Fibroblast of lung (primary cell): ENCODE measurements around the gene MAP4K4.

Experiments used
- EZH2 ChIP-seq: IDR thresholded peaks from 2 replicates; pipeline ENCODE4 v1.5.1; 2012; ENCODE audit warnings: low read length, control low read depth, mild to moderate bottlenecking; ENCODE audit errors: missing control alignments
- TF ChIP-seq, protein P1 (sequence below), 2 donors: IDR thresholded peaks in 1 of 2; conservative IDR thresholded peaks in 1 of 2; 1 replicate in 1 of 2; 2 replicates in 1 of 2; pipeline ENCODE4 v1.5.1; 2011 to 2012; ENCODE audit warnings: low read length in 2 of 2, control low read depth in 1 of 2, inconsistent platforms in 1 of 2, low read depth in 1 of 2, mild to moderate bottlenecking in 1 of 2

GRCh38 chr2:101788565-101788964 is 91.1 kb downstream of the MAP4K4 start:
- TF ChIP-seq, protein P1, sequence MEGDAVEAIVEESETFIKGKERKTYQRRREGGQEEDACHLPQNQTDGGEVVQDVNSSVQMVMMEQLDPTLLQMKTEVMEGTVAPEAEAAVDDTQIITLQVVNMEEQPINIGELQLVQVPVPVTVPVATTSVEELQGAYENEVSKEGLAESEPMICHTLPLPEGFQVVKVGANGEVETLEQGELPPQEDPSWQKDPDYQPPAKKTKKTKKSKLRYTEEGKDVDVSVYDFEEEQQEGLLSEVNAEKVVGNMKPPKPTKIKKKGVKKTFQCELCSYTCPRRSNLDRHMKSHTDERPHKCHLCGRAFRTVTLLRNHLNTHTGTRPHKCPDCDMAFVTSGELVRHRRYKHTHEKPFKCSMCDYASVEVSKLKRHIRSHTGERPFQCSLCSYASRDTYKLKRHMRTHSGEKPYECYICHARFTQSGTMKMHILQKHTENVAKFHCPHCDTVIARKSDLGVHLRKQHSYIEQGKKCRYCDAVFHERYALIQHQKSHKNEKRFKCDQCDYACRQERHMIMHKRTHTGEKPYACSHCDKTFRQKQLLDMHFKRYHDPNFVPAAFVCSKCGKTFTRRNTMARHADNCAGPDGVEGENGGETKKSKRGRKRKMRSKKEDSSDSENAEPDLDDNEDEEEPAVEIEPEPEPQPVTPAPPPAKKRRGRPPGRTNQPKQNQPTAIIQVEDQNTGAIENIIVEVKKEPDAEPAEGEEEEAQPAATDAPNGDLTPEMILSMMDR (conservative IDR thresholded peaks at IDR 0.05 in 1 of 2, IDR thresholded peaks at IDR 0.05 in 1 of 2; ENCODE audit: low read depth in 1 of 2, low read length in 2 of 2): no peak
- no peak for TF ChIP-seq EZH2
